Endothelial cell (in vitro differentiated cells): ENCODE data around the gene UBXN7. TPM values are rescaled to one million over a fixed set of nuclear protein-coding genes. Genes with fewer than 3 reads are reported as not detected.
"Not testable (repeated sequence)": the region's sequence is repeated elsewhere in the genome, so short reads cannot be mapped to it uniquely, and the experiment has no call there.

Experiments
- DNase-seq: peaks from one replicate; pipeline ENCODE4 v3.0.0; 2021; ENCODE audit warnings: low spot score
- H3K27ac Mint-ChIP-seq: one replicate; pipeline ENCODE4 v1.8.0; 2021; ENCODE audit warnings: mixed read lengths, inconsistent platforms; ENCODE audit not compliant: unreplicated experiment
- H3K27me3 Mint-ChIP-seq: one replicate; pipeline ENCODE4 v1.8.0; 2021; ENCODE audit warnings: mild to moderate bottlenecking, moderate library complexity, mixed read lengths, inconsistent platforms; ENCODE audit not compliant: unreplicated experiment
- H3K36me3 Mint-ChIP-seq: one replicate; pipeline ENCODE4 v1.8.0; 2021; ENCODE audit warnings: mild to moderate bottlenecking, low read depth, mixed read lengths, inconsistent platforms; ENCODE audit not compliant: unreplicated experiment
- H3K4me1 Mint-ChIP-seq: one replicate; pipeline ENCODE4 v1.8.0; 2021; ENCODE audit warnings: mild to moderate bottlenecking, mixed read lengths, inconsistent platforms; ENCODE audit not compliant: unreplicated experiment
- H3K4me3 Mint-ChIP-seq: one replicate; pipeline ENCODE4 v1.8.0; 2021; ENCODE audit warnings: mild to moderate bottlenecking, mixed read lengths, inconsistent platforms; ENCODE audit not compliant: unreplicated experiment
- H3K9me3 Mint-ChIP-seq: one replicate; pipeline ENCODE4 v1.8.0; 2021; ENCODE audit warnings: mixed read lengths, inconsistent platforms; ENCODE audit not compliant: unreplicated experiment
- total RNA-seq: library from RNA; stranded (reverse); fragmentation: NEBNext Ultra II Directional; extraction: Animal tissue kit (Norgen Biotek cat#: 25700); gene quantifications from one replicate; pipeline ENCODE4 v1.2.1, GENCODE V29; 2021; ENCODE audit not compliant: unreplicated experiment
- TF ChIP-seq, protein P1 (sequence below): fragments of 200-600 bp; sonication (generic); IDR thresholded peaks from one replicate; pipeline ENCODE4 v1.5.0; 2021; ENCODE audit warnings: antibody characterized with exemption; ENCODE audit not compliant: unreplicated experiment

UBXN7 gene
- total RNA-seq, 1 donor from 2014 or later: 71.7 TPM

DNA sequence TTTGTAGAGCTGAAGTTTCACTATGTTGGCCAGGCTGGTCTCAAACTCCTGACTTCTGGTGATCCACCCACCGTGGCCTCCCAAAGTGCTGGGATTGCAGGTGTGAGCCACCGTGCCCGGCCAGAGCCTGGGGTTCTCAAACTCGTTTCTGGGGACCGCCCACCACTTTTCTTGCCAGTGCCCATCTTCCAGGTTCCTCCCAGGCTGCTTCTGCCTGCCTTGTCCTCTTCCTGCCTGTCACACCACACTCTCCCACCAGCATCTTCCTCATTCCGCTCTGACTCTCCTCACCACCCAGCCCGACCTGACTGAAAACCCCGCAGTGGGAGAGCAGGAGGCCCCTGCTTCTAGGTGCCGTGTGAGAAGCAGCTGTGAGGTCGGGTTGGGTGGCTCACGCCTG lies 111.1 kb downstream of the UBXN7 start:
- Mint-ChIP-seq H3K27me3 (peaks cover 8% of the 10 kb centered on the region), H3K4me3 (no peak overlapping the region), H3K4me1 (peaks cover 22% of the 10 kb centered on the region), H3K27ac (no peak overlapping the region), H3K9me3 (no peaks in the 10 kb centered on the region), H3K36me3 (peaks cover 5% of the 10 kb centered on the region)
- no peak for DNase-seq
- TF ChIP-seq, protein P1, sequence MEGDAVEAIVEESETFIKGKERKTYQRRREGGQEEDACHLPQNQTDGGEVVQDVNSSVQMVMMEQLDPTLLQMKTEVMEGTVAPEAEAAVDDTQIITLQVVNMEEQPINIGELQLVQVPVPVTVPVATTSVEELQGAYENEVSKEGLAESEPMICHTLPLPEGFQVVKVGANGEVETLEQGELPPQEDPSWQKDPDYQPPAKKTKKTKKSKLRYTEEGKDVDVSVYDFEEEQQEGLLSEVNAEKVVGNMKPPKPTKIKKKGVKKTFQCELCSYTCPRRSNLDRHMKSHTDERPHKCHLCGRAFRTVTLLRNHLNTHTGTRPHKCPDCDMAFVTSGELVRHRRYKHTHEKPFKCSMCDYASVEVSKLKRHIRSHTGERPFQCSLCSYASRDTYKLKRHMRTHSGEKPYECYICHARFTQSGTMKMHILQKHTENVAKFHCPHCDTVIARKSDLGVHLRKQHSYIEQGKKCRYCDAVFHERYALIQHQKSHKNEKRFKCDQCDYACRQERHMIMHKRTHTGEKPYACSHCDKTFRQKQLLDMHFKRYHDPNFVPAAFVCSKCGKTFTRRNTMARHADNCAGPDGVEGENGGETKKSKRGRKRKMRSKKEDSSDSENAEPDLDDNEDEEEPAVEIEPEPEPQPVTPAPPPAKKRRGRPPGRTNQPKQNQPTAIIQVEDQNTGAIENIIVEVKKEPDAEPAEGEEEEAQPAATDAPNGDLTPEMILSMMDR: no peak

DNA sequence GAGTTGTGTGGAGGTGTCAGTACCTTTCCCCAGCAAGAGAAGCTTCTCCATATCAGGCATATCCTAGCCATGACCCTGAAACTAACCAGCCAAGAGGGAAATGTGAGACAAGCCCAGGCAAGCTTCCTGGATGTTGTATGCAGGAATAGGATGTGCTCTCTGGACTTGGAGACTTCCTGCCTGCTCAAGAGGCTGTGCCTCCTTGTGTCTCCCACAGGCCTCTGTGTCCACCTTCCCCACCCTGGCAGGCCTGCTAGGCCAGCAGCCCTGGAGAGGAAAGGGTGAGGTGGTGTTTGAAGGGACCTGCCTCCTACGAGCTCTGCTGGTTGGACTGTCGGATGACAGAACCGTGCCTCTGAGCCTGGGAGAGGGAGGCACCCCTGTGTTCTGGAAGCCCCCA lies 112.1 kb downstream of the UBXN7 start:
- no peak overlapping the region for H3K4me3 Mint-ChIP-seq
- H3K36me3 Mint-ChIP-seq: peaks cover 5% of the 10 kb centered on the region
- no peak overlapping the region for H3K27ac Mint-ChIP-seq
- TF ChIP-seq, protein P1: no peak
- H3K4me1 Mint-ChIP-seq: peaks cover 22% of the 10 kb centered on the region
- H3K9me3 Mint-ChIP-seq: no peaks in the 10 kb centered on the region
- DNase-seq: no peak
- H3K27me3 Mint-ChIP-seq: peaks cover 8% of the 10 kb centered on the region

DNA sequence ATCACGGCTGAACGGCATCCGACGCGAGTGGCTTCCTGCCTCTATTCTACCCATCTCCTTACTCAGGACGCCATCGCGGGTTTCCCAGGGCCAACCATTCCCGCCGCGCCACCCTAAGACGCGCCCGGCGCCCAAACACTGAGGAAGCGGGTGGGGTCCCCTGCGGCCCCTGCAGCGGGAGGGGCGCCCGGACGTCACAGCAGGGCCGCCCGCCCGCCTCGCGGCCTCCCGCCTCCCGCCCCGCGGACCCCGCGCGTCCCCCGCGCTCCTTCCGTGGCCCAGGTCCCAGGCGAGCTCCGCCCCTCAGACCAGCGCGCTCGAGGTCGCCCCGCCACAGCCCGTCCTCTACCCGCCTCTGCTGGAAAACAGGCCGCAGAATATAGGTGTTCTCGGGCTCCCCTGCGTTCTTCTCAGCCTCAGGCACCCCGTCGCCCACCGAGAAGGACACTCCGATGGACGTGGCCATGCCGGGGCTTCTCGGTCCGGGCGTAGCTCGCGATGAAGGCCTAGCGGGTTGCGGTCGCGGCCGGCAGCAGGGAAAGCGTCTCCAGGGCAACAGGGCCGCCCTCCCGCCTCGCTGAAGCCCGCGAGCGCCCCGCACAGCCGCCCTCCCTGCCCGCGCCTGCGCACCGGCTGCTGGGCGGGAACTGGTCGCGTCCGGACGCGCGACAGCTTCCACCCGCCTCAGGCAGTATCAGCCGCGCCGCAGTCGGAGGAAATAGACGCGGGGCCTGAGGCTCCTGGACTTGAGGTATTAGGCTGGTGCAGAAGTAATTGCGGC lies 114.3 kb downstream of the UBXN7 start, which contains the start of gene DYNLT2B:
Gene DYNLT2B, minus strand, starts transcription at position 554 of the 781 bp plus-strand sequence. Its CDS starts 88 bp downstream, at position 466.
- H3K27ac Mint-ChIP-seq: peak within 1 kb of the TSS; percentile 96
- peaks cover 6% of the 10 kb centered on the region for H3K27me3 Mint-ChIP-seq
- no peaks in the 10 kb centered on the region for H3K9me3 Mint-ChIP-seq
- TF ChIP-seq, protein P1: no peak
- peak; percentile 92 for DNase-seq
- H3K36me3 Mint-ChIP-seq: peaks cover 9% of the 10 kb centered on the region
- H3K4me3 Mint-ChIP-seq: peak within 1 kb of the TSS; percentile 93
- H3K4me1 Mint-ChIP-seq: peaks cover 13% of the 10 kb centered on the region

DNA sequence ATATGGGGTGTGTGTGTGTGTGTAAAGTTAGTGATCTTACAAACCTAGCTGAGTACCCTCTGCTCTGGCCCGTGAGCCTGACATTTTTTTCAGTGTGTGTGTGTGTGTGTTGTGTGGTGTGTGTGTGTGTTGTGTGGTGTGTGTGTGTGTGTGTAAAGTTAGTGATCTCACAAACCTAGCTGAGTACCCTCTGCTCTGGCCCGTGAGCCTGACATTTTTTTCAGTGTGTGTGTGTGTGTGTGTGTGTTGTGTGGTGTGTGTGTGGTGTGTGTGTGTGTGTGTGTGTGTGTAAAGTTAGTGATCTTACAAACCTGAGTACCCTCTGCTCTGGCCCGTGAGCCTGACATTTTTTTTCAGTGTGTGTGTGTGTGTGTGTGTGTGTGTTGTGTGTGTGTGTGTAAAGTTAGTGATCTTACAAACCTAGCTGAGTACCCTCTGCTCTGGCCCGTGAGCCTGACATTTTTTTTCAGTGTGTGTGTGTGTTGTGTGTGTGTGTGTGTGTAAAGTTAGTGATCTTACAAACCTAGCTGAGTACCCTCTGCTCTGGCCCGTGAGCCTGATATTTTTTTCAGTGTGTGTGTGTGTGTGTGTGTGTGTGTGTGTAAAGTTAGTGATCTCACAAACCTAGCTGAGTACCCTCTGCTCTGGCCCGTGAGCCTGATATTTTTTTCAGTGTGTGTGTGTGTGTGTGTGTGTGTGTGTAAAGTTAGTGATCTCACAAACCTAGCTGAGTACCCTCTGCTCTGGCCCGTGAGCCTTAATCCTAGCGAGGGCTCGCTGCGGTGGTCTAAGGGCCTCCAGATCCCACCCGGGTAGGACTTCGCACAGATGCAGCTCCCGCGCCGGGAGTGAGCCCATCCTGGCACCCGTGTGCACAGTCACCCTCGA lies 115.2 kb downstream of the UBXN7 start:
- H3K27me3 Mint-ChIP-seq, H3K9me3 Mint-ChIP-seq, DNase-seq, H3K36me3 Mint-ChIP-seq: not testable (repeated sequence)
- H3K27ac Mint-ChIP-seq: peak overlapping the region; percentile 81
- H3K4me3 Mint-ChIP-seq: peak overlapping the region; percentile 93
- peaks cover 13% of the 10 kb centered on the region for H3K4me1 Mint-ChIP-seq

DNA sequence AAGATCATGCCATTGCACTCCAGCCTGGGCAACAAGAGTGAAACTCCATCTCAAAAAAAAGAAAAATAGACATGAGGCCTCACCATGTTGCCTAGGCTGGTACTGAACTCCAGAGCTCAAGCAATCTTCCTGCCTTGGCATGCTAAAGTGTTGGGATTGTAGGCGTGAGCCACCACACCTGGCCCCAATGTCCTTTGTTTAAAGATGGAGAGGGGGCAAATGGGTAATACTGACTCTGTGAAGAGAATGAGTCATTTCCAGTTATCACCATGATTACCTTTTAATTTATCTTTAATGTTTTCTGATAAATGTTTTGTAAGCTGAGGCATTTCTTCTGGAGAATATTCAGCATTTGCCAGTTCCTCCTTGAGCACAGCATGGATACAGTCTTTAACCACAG lies 116.4 kb downstream of the UBXN7 start:
- H3K36me3 Mint-ChIP-seq: peaks cover 9% of the 10 kb centered on the region
- peaks cover 6% of the 10 kb centered on the region for H3K27me3 Mint-ChIP-seq
- H3K27ac Mint-ChIP-seq: no peak overlapping the region
- DNase-seq: no peak
- H3K9me3 Mint-ChIP-seq: no peaks in the 10 kb centered on the region
- no peak overlapping the region for H3K4me3 Mint-ChIP-seq
- H3K4me1 Mint-ChIP-seq: peaks cover 10% of the 10 kb centered on the region
- TF ChIP-seq, protein P1: no peak
